GM21737 (cell line): ENCODE measurements around the gene FMN2.

Source experiments
- ATAC-seq: cut with Tn5 transposase; IDR thresholded peaks from one replicate; pipeline ENCODE4 v1.9.1; 2021; ENCODE audit warnings: mild to moderate bottlenecking, moderate library complexity; ENCODE audit not compliant: unreplicated experiment

Gene FMN2

GRCh38 chr1:240192851-240193250, 101.2 kb downstream of the FMN2 start:
- ATAC-seq = no peak

- ATAC-seq = no peak
These were observed 102.0 kb downstream of the FMN2 start for GRCh38 chr1:240193679-240194078.

- ATAC-seq = no peak
These were observed 102.4 kb downstream of the FMN2 start for GRCh38 chr1:240194120-240194519.

DNA sequence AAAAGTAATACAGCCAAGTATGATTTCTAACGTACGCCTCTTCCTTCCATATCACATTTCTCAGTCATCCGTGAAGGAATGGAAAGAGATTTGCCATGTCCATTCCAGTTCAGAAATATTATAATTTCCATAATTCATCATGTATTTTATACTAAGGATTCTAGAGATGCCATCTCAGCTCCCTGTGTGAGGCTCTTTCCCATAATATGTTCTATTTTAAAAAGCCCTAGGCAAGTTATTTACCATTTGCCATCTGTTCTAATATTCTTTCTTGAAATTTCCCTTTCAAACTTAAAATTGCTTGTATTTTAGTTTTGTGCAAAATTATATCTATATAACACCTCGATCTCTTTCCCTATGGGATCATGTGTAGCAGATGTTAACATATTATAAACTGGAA, 106.7 kb downstream of the FMN2 start:
- no peak for ATAC-seq

DNA sequence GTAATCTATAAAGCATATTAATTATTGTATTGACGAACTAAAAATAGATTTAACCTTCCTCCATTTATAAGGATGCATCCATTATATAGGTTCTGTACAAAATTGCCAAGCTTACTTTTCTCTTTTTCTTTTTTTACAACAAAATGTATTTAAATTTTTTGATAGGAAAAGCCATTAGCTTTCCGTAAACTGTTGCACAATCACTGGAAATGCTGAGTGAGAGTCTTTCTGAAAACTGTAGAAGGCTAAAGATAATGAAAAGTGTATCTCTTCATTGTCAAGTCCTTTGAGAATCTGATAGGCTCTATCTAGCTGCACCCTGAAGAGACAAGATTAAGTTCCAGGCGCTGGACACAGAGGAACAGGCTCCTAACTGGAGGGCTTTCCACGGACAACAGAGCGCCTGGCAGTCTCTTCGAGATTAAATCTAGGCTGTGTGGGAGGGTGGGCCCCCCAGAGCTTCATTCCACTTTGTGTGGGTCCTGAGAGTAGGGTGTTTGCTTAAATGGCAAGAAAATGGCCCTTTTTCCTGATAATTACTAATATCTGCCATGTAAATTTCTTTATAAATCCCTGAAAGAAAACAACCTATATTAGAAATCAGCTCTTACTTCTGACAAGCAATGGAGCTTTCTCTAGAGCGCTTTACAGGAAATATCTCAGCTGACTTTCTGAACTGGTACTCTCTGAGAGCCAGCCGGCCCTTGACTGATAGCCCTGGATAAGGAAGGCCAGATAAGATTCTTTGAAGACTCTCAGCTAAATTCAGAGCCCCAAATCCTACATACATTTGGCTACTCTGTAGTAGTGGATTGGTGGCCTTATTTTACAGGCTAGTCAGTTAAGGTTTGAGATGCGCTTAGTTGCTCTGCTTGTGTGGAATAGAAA, 108.3 kb downstream of the FMN2 start:
- ATAC-seq = no peak

GRCh38 chr1:240201931-240202330, 110.2 kb downstream of the FMN2 start:
- no peak for ATAC-seq

- no peak for ATAC-seq
These were observed 115.5 kb downstream of the FMN2 start for GRCh38 chr1:240207073-240207709.

DNA sequence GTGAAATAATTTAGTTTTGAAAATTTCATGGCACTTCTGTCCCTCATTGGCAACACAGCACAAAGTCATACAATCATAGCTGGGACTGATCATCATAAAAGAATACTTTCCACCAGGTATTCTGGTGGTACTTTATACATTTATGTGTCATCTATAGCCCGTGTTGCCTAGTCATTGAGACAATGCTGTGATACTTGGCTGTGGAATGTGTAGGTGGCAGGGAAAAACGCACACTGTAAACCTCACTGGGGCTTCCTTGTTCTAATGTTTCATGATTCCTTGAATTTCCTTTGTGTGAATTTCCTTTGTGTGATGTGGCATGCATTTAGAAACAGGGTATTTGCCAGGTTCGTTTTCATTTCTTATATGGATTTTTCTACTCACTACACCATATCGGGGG, 118.3 kb downstream of the FMN2 start:
- no peak for ATAC-seq

DNA sequence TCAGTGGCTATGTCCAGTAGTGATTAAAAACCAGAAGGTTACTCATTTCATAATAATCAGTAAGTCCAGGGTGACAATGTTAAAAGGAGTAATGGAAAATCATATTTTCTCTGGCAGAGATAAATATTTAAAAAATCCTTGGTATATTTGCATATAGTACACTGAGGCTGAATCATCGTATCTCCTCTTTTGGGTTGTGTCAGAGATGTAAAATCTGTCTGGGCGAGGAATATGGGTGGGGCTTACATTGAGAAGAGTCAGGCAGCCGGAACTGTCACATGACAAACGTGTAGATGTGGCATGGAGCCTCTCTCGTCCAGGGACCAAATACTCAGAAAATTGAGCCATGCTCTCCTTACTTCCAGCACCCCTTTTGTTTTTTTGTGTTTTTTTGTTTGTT, 120.9 kb downstream of the FMN2 start:
- no peak for ATAC-seq

DNA sequence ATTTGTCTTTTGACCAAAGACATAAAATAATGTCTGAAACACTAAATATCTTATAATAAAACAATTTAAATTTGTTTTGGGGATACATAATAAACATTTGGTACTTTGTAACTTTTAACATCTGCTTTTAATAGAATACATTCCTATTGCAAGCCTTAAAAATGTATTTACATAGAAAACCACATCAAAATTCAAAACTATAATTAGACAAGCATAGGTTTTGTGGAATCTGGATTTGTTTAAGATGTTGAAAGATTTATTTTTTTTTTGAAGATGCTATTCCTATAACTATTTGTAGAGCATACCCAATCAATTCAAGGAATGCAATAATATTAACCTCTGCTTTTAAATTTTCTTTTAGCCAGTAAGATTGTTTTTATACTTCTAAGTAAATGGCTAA, 125.7 kb downstream of the FMN2 start:
- ATAC-seq = no peak

DNA sequence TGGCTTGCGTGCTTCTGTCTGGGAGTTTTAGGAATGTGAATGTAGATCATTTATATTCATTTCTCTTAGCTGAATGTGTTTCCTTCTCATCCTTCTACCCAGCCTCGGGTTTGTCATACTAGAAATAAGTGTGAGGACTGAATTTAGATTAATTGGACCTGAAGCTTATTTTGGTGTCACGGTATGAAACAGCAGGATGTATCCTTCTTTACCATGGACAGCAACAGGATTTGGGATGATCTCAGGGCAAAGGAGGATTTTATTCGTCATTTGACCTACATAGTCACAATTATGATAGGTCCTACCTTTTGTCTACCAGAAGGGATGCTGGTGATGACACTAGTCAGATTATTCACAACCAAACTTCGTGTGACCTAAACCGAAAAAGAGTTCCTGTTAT, 127.4 kb downstream of the FMN2 start:
- no peak for ATAC-seq

- ATAC-seq = no peak
These were observed 134.4 kb downstream of the FMN2 start for GRCh38 chr1:240226102-240226501.

DNA sequence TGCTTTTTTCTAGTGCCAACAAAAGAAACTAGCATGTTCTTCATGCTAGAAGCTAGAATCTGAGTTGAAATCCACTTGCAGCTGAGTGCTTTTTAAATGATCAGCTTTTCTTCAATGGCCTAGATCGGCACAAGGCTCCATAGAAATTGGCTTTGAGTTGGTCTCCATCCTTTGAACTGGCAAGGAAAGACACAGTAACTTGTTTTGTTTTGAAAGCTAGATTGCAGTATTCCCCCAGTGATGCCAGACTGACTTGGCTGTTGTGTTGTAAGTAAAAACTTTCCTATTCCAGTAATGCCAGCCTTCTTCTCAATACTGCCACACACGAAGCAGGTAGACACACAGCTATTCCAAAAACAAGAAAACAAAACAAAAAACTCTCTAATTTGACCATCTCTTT, 139.1 kb downstream of the FMN2 start:
- no peak for ATAC-seq

DNA sequence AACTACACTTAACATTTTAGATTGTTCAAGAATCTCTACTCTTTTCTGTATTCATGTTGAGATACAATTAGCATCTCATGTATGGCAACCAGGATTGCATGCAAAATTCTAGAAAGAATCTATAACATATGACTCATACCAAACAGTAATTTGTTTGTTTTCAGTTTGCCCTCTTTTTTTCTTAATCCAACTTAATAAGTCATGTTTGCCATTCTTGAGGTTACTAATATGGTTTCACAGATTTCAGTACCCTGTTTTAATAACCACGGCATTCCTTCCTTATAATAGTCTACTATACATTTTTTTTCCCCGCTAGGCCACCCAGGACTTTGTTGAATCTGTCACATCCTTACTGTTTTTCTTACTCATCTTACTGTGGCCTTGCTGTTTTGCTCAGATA, 140.8 kb downstream of the FMN2 start:
- no peak for ATAC-seq

DNA sequence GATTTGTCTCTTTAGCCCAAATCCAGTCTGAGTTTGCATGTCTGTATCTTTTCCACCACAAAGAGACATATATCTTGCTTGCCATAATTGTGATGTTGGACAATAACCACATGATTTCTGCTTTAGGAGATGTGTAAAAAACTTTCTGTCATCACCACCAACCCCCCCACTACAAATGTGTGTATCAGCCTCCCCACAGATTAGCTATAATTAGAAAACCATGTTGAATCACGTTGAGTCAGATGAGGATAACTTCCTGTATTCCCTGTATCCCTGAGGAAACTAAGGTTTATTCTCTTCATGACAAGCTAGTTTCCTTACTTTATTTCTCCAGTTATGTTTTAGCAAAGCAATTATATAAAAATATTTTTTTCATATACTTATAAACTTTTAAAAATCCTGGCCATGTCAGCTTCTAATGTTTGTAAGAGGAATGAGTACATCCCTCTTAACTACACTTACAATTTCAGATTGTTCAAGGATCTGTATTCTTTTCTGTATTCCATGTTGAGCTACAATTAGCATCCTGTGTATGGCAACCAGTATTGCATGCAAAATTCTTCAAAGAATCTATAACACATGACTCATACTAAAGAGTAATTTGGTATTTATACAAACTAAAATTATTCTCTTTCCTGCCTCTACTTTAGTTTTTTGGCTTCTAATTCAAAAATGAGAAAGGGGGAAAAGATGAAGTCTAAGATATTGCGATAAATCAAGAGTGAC, 143.0 kb downstream of the FMN2 start:
- no peak for ATAC-seq

DNA sequence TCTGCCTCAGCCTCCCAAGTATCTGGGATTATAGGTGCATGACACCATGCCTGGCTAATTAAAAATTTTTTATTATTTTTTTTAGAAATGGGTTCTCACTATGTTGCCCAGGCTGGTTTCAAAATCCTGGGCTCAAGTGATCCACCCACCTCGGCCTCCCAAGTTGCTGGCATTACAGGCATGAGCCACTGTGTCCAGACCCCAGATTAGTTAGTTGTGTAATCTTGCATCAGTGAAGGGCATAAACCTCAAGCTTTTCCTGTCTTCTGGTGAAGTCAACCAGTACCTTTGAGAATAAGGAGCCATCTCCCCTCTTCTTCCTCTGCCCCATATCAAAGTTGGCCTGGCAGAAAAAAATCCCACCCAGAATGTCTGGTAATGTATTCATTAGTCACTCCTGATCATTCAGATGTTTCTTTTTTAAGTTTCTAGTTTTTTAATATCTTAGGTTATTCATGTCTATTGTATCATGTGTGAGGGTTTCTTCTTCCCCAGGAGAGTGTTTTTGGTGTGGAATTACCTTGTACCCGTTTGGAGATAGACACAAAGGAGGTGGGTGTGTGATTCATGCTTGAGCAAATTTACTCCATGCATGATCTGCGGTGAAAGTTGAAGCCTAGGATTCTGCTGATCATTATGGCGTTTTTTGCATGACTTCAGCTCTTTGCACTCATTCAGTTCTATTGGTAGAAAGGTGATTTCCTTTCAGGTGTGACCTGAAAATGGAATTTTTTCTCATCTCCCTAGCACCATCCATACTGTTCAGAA, 144.0 kb downstream of the FMN2 start:
- ATAC-seq = no peak

- no peak for ATAC-seq
These were observed 145.6 kb downstream of the FMN2 start for GRCh38 chr1:240237305-240237721.

- ATAC-seq = no peak
These were observed 147.6 kb downstream of the FMN2 start for GRCh38 chr1:240239309-240239708.

DNA sequence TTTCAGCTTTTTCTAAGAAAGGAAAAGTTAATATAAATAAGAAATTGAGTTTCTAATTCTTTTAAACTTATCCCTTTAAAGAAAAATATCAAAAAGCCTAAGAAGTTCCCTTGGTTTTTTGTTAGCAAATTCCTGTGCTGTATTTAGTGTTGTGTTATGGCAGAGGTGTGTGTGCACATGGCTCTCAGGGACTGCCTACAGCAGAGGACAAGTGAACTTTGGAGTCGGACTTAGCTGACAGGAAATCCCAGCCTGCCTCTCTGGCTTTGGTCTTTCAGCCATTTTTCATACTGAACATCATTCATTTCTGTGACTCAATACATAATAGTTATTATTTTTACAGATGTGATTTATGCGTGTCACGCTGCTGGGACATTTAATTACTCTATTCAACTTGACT, 149.6 kb downstream of the FMN2 start:
- ATAC-seq = no peak

DNA sequence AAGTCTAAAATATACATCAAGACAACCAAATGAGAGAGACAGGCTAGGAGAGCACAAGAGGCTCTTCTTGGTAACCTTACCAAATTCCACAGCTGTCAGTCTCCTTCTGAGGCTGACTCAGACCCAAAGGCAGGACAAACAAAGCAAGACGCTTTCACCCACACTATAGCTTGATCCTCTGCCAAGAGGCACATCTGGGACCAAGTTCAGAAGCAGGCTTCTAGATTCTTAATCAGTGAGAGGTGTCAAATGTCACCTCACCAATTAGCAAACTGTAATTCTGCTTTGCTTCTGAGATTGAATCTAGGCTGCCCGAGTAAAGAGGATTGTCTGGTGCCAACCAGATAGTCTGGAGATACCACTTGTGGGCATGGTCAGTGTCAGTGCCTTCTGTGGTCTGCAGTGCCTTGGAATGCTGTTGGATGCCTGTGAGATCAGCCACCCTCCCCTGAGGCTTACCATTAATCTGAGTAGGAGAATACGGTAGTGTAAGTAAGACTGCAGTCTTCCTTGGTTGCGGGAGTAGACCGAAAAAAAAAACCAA, 151.0 kb downstream of the FMN2 start:
- ATAC-seq = no peak
